GM23338 (cell line): ENCODE data around the gene EFCAB12. TPM values are rescaled to one million over a fixed set of nuclear protein-coding genes. Genes with fewer than 3 reads are reported as not detected.
A peak's percentile ranks its signal among the peaks of the same experiment; 100 is the strongest.

Experiments used
- ATAC-seq: fragments of 200-7000 bp; cut with Tn5 transposase; 3 replicates; pipeline ENCODE4 v1.9.1; 2020
- DNase-seq: peaks from one replicate; pipeline ENCODE4 v3.0.0-alpha.2; 2015; ENCODE audit warnings: low spot score
- H2AFZ ChIP-seq: fragments of 200-600 bp; sonication (generic); 2 replicates; pipeline ENCODE4 v1.8.0; 2016; ENCODE audit warnings: antibody characterized with exemption, mild to moderate bottlenecking, moderate library complexity
- H3F3A ChIP-seq: fragments of 200-600 bp; sonication (generic); replicated peaks from 2 replicates; pipeline ENCODE4 v1.8.0; 2017; ENCODE audit warnings: antibody characterized with exemption, mixed run types, low read depth
- H3K27ac ChIP-seq: fragments of 200-600 bp; sonication (generic); 2 replicates; pipeline ENCODE4 v1.6.1; 2016; ENCODE audit warnings: low read depth
- H3K27me3 ChIP-seq: fragments of 200-600 bp; sonication (generic); 2 replicates; pipeline ENCODE4 v1.8.0; 2016; ENCODE audit warnings: mild to moderate bottlenecking, mixed run types, moderate library complexity; ENCODE audit not compliant: insufficient read depth
- H3K36me3 ChIP-seq: fragments of 200-600 bp; sonication (generic); 2 replicates; pipeline ENCODE4 v1.8.0; 2016; ENCODE audit warnings: mild to moderate bottlenecking; ENCODE audit not compliant: insufficient read depth
- H3K4me1 ChIP-seq: fragments of 200-600 bp; sonication (generic); 2 replicates; pipeline ENCODE4 v1.8.0; 2016; ENCODE audit warnings: mild to moderate bottlenecking, moderate library complexity; ENCODE audit not compliant: insufficient read depth
- H3K4me2 ChIP-seq: fragments of 200-600 bp; sonication (generic); 2 replicates; pipeline ENCODE4 v1.7.1; 2017; ENCODE audit warnings: mixed run types
- H3K4me3 ChIP-seq: fragments of 200-600 bp; sonication (generic); 2 replicates; pipeline ENCODE4 v1.6.1; 2016; ENCODE audit warnings: mixed run types
- H3K79me2 ChIP-seq: fragments of 200-600 bp; sonication (generic); replicated peaks from 2 replicates; pipeline ENCODE4 v1.8.0; 2017; ENCODE audit warnings: mild to moderate bottlenecking; ENCODE audit not compliant: insufficient read depth
- H3K9me2 ChIP-seq: fragments of 200-600 bp; sonication (generic); 2 replicates; pipeline ENCODE4 v1.8.0; 2017; ENCODE audit not compliant: insufficient read depth
- H4K20me1 ChIP-seq: fragments of 200-600 bp; sonication (generic); replicated peaks from 2 replicates; pipeline ENCODE4 v1.8.0; 2017; ENCODE audit warnings: mild to moderate bottlenecking; ENCODE audit not compliant: insufficient read depth
- H3K27ac Mint-ChIP-seq: 2 replicates; pipeline ENCODE4 v1.8.0; 2020; ENCODE audit warnings: inconsistent platforms, mild to moderate bottlenecking, moderate library complexity, mixed read lengths
- H3K27me3 Mint-ChIP-seq: 3 replicates; pipeline ENCODE4 v1.8.0; 2022; ENCODE audit warnings: low read depth, mild to moderate bottlenecking, moderate library complexity, mixed read lengths, inconsistent platforms; ENCODE audit not compliant: insufficient read depth, poor library complexity
- H3K36me3 Mint-ChIP-seq: 3 replicates; pipeline ENCODE4 v1.8.0; 2021; ENCODE audit warnings: low read depth, mild to moderate bottlenecking, inconsistent platforms, moderate library complexity, mixed read lengths
- H3K4me1 Mint-ChIP-seq: 3 replicates; pipeline ENCODE4 v1.8.0; 2020; ENCODE audit warnings: mild to moderate bottlenecking, inconsistent platforms, mixed read lengths
- H3K4me3 Mint-ChIP-seq: 3 replicates; pipeline ENCODE4 v1.8.0; 2021; ENCODE audit warnings: moderate library complexity, mild to moderate bottlenecking, inconsistent platforms, mixed read lengths
- H3K9me3 Mint-ChIP-seq: 3 replicates; pipeline ENCODE4 v1.8.0; 2020; ENCODE audit warnings: moderate library complexity, mild to moderate bottlenecking, inconsistent platforms, mixed read lengths
- CREB1 ChIP-seq: fragments of 250-450 bp; sonication (Bioruptor Pico); IDR thresholded peaks from 2 replicates; pipeline ENCODE4 v1.5.0; 2020; ENCODE audit warnings: low read depth, mild to moderate bottlenecking, moderate library complexity
- CTCF ChIP-seq, 2 experiments: fragments of 200-600 bp in 1 of 2; sonication (generic) in 1 of 2; conservative IDR thresholded peaks; 2 replicates each; pipeline versions ENCODE4 v1.5.1 to v1.6.1; 2016 to 2017; ENCODE audit warnings: antibody characterized with exemption in 2 of 2, low read depth in 2 of 2, mild to moderate bottlenecking in 2 of 2, moderate library complexity in 1 of 2
- ETS1 ChIP-seq: IDR thresholded peaks from 2 replicates; pipeline ENCODE4 v1.6.1; 2016; ENCODE audit warnings: antibody characterized with exemption
- EZH2 ChIP-seq: fragments of 200-600 bp; sonication (generic); IDR thresholded peaks from one replicate; pipeline ENCODE4 v1.8.0; 2017; ENCODE audit warnings: antibody characterized with exemption, mild to moderate bottlenecking, low read depth; ENCODE audit not compliant: unreplicated experiment
- EZH2phosphoT487 ChIP-seq: fragments of 200-600 bp; sonication (generic); IDR thresholded peaks from one replicate; pipeline ENCODE4 v1.8.1; 2018; ENCODE audit warnings: antibody characterized with exemption; ENCODE audit not compliant: unreplicated experiment
- JUNB ChIP-seq: IDR thresholded peaks from one replicate; pipeline ENCODE4 v1.6.1; 2016; ENCODE audit warnings: antibody characterized with exemption; ENCODE audit not compliant: unreplicated experiment
- NANOG ChIP-seq: IDR thresholded peaks from 2 replicates; pipeline ENCODE4 v1.6.1; 2016; ENCODE audit warnings: antibody characterized with exemption, borderline replicate concordance
- POLR2AphosphoS5 ChIP-seq: IDR thresholded peaks from 2 replicates; pipeline ENCODE4 v1.6.1; 2016; ENCODE audit warnings: antibody characterized with exemption, low read depth
- REST ChIP-seq: IDR thresholded peaks from one replicate; pipeline ENCODE4 v1.6.1; 2018; ENCODE audit warnings: antibody characterized with exemption; ENCODE audit not compliant: unreplicated experiment
- STAT1 ChIP-seq: IDR thresholded peaks from one replicate; pipeline ENCODE4 v1.6.1; 2016; ENCODE audit warnings: antibody characterized with exemption; ENCODE audit not compliant: unreplicated experiment
- ZNF114 ChIP-seq: fragments of 250-450 bp; sonication (Bioruptor Pico); IDR thresholded peaks from 2 replicates; pipeline ENCODE4 v1.5.0; 2020; ENCODE audit warnings: mild to moderate bottlenecking, moderate library complexity
- ZNF331 ChIP-seq: fragments of 250-450 bp; sonication (Bioruptor Pico); IDR thresholded peaks from 2 replicates; pipeline ENCODE4 v1.5.0; 2020; ENCODE audit warnings: low read depth, mild to moderate bottlenecking, moderate library complexity
- ZNF462 ChIP-seq: fragments of 250-450 bp; sonication (Bioruptor Pico); IDR thresholded peaks from 2 replicates; pipeline ENCODE4 v1.5.0; 2020; ENCODE audit warnings: mild to moderate bottlenecking, moderate library complexity
- polyA plus RNA-seq: library from polyadenylated mRNA; unstranded; fragments of >200 nt; fragmentation: Nextera tagmentation; extraction: Ambion mirVana; gene quantifications from 2 replicates; pipeline ENCODE4 v1.2.1, GENCODE V29; 2016
- total RNA-seq: library from RNA; depleted of rRNA; stranded (reverse); fragments of >200 nt; shearing (Covaris generic); gene quantifications from 2 replicates; pipeline ENCODE4 v1.2.3, GENCODE V29; 2014

EFCAB12 gene
- total and polyA plus RNA-seq, 2 experiments from 2014 or later, result 0.24 to 0.65 TPM

GRCh38 chr3:129418041-129418973 is 10.1 kb downstream of the EFCAB12 start:
- Histone ChIP-seq H3K36me3 (no peaks in the 10 kb centered on the region), H3K9me2 (no peaks in the 10 kb centered on the region), H3K4me2 (no peak overlapping the region), H3K4me3 (no peak overlapping the region), H4K20me1 (no peaks in the 10 kb centered on the region), H3K79me2 (no peaks in the 10 kb centered on the region), H3K4me1 (no peaks in the 10 kb centered on the region; the same call in 1 of the 2 replicates), H3K27ac (no peak overlapping the region), H2AFZ (no peak overlapping the region), H3K27me3 (no peaks in the 10 kb centered on the region), H3F3A (no peaks in the 10 kb centered on the region)
- H3K9me3 Mint-ChIP-seq, result no peaks in the 10 kb centered on the region; the same call in 2 of the 3 replicates
- no peak for DNase-seq
- no peak overlapping the region for H3K27ac Mint-ChIP-seq
- TF ChIP-seq NANOG, result no peak
- TF ChIP-seq REST, result no peak
- no peak for TF ChIP-seq ZNF462 (CRISPR knock-in tag)
- TF ChIP-seq STAT1, result no peak
- TF ChIP-seq EZH2phosphoT487, result no peak
- no peak for TF ChIP-seq JUNB
- no peak for TF ChIP-seq EZH2
- TF ChIP-seq ZNF331, result no peak
- no peak for TF ChIP-seq ETS1
- no peak for TF ChIP-seq CTCF (conservative IDR thresholded peaks at IDR 0.05; ENCODE audit: low read depth in 2 of 2)
- TF ChIP-seq ZNF114 (CRISPR knock-in tag), result no peak
- no peak for TF ChIP-seq CREB1 (CRISPR knock-in tag)
- no peak for TF ChIP-seq POLR2AphosphoS5
- H3K4me3 Mint-ChIP-seq, result no peak overlapping the region
- H3K4me1 Mint-ChIP-seq, result peaks cover 11% of the 10 kb centered on the region; the same call in 2 of the 3 replicates
- peaks cover 16% of the 10 kb centered on the region for H3K27me3 Mint-ChIP-seq
- no peaks in the 10 kb centered on the region for H3K36me3 Mint-ChIP-seq
- ATAC-seq, result peak; percentile 73
